IMR-90 (cell line): Measurements from ENCODE around the gene NRIP3.

ENCODE experiments used
- CEBPB ChIP-seq: IDR thresholded peaks from 2 replicates; pipeline ENCODE4 v1.6.1; 2012; ENCODE audit warnings: low read depth, low read length, improper control_type of control experiment
- CHD1 ChIP-seq: IDR thresholded peaks from 2 replicates; pipeline ENCODE4 v1.6.1; 2012; ENCODE audit warnings: low read depth, low read length, improper control_type of control experiment
- CTCF ChIP-seq: conservative IDR thresholded peaks from 2 replicates; pipeline ENCODE4 v1.5.1; 2012; ENCODE audit warnings: mild to moderate bottlenecking, low read depth, low read length, improper control_type of control experiment
- ELK1 ChIP-seq: fragments of 150-350 bp; IDR thresholded peaks from 2 replicates; pipeline ENCODE4 v1.6.1; 2016; ENCODE audit warnings: low read depth, mild to moderate bottlenecking, low read length, moderate library complexity, borderline replicate concordance
- FOS ChIP-seq: fragments of 150-350 bp; IDR thresholded peaks from 2 replicates; pipeline ENCODE4 v1.6.1; 2016; ENCODE audit warnings: low read depth, low read length
- MAFK ChIP-seq: IDR thresholded peaks from 2 replicates; pipeline ENCODE4 v1.6.1; 2012; ENCODE audit warnings: low read depth, low read length, improper control_type of control experiment
- POLR2A ChIP-seq: IDR thresholded peaks from 2 replicates; pipeline ENCODE4 v1.6.1; 2012; ENCODE audit warnings: mild to moderate bottlenecking, low read depth, low read length
- RAD21 ChIP-seq: IDR thresholded peaks from 2 replicates; pipeline ENCODE4 v1.6.1; 2012; ENCODE audit warnings: low read length, improper control_type of control experiment
- RCOR1 ChIP-seq: IDR thresholded peaks from 2 replicates; pipeline ENCODE4 v1.6.1; 2012; ENCODE audit warnings: mild to moderate bottlenecking, low read length, improper control_type of control experiment; ENCODE audit not compliant: insufficient replicate concordance
- RFX5 ChIP-seq: IDR thresholded peaks from 2 replicates; pipeline ENCODE4 v1.8.0; 2012; ENCODE audit warnings: low read depth, mild to moderate bottlenecking, low read length, moderate library complexity
- USF2 ChIP-seq: fragments of 150-350 bp; IDR thresholded peaks from 2 replicates; pipeline ENCODE4 v1.6.1; 2017; ENCODE audit warnings: mild to moderate bottlenecking, antibody characterized with exemption, low read length, low read depth

- no peak for TF ChIP-seq RAD21
- no peak for TF ChIP-seq CTCF
- no peak for TF ChIP-seq ELK1
- no peak for TF ChIP-seq RCOR1
- no peak for TF ChIP-seq POLR2A
- TF ChIP-seq FOS: no peak
- no peak for TF ChIP-seq CHD1
- TF ChIP-seq RFX5: no peak
- TF ChIP-seq CEBPB: no peak
- TF ChIP-seq USF2: no peak
- TF ChIP-seq MAFK: no peak
Measured at GRCh38 chr11:8973121-8973520, 30.7 kb downstream of the NRIP3 start.
